Measurements from ENCODE around the gene LRMDA.

Gene LRMDA

DNA sequence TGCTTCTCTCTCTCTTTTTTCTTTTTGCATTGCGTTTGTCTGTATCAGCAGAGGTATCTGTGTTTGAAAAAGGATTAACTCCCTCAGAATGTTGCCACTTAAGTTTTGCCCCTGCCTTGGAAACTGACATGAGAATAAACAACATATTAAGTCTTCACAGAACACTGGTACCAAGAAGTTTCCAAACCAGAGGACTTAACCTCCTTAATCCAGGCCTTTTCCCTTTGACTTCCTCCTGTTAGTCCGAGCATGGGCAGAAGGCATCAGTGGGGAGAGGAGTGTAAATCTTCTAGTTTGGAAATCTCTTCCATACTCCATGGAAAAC lies 681.4 kb downstream of the LRMDA start:
- in situ Hi-C loops (cut with HindIII; ENCODE audit: low sequenced_read_pairs), result no loop called here
- TF ChIP-seq, protein P1, sequence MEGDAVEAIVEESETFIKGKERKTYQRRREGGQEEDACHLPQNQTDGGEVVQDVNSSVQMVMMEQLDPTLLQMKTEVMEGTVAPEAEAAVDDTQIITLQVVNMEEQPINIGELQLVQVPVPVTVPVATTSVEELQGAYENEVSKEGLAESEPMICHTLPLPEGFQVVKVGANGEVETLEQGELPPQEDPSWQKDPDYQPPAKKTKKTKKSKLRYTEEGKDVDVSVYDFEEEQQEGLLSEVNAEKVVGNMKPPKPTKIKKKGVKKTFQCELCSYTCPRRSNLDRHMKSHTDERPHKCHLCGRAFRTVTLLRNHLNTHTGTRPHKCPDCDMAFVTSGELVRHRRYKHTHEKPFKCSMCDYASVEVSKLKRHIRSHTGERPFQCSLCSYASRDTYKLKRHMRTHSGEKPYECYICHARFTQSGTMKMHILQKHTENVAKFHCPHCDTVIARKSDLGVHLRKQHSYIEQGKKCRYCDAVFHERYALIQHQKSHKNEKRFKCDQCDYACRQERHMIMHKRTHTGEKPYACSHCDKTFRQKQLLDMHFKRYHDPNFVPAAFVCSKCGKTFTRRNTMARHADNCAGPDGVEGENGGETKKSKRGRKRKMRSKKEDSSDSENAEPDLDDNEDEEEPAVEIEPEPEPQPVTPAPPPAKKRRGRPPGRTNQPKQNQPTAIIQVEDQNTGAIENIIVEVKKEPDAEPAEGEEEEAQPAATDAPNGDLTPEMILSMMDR (IDR thresholded peaks at IDR 0.05; ENCODE audit: low read depth, low read length, missing control alignments), result no peak
- H3K4me3 ChIP-seq (ENCODE audit: low read depth, low read length), result no peak overlapping the region
- DNase-seq (ENCODE audit: low read depth), result no peak

DNA sequence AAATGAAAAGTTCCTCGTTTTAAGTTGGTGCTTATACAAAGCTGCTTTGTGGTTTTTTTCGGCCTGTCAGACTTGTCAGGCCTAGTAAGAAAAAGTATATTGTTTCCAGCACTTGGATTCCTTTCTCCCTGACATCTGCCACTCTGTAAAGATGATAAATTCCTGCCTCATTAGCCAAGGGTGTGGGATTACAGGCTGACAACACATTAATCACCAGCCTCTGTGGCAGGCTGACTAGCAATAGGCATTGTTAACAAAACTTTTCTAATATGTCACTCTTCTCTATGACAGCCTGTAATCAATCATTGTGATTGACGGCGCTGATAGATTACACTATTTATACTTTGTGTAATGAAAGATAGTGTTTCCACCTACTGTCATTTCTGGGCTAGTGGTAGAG lies 682.5 kb downstream of the LRMDA start:
- no peak for DNase-seq (ENCODE audit: low read depth)
- H3K4me3 ChIP-seq (ENCODE audit: low read depth, low read length), result no peak overlapping the region
- in situ Hi-C loops (cut with HindIII; ENCODE audit: low sequenced_read_pairs), result no loop called here
- TF ChIP-seq, protein P1 (IDR thresholded peaks at IDR 0.05; ENCODE audit: low read depth, low read length, missing control alignments), result no peak

DNA sequence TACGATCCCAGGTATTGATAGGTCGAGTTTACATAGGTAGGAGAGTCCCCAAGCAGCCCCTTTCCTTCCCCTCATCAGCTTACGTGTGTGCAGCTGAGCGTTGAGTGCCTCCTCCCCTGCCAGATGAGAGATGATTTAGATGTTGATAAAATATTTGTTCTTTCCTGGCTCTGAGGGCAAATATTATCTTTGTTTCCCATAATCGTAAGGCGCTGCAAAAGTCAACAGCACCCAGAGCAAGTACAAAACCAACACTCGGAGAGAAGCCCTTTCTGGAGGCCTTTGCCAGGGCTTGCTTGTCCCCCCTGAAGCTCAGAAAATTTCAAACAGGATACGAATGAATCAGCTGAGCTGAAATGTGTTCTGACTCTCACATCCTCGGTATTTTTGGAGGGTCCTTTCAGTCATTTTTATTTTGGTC lies 683.2 kb downstream of the LRMDA start:
- in situ Hi-C loops (cut with HindIII; ENCODE audit: low sequenced_read_pairs), result no loop called here
- TF ChIP-seq, protein P1 (IDR thresholded peaks at IDR 0.05; ENCODE audit: low read depth, low read length, missing control alignments), result no peak
- H3K4me3 ChIP-seq (ENCODE audit: low read depth, low read length), result no peak overlapping the region
- DNase-seq (ENCODE audit: low read depth), result no peak

DNA sequence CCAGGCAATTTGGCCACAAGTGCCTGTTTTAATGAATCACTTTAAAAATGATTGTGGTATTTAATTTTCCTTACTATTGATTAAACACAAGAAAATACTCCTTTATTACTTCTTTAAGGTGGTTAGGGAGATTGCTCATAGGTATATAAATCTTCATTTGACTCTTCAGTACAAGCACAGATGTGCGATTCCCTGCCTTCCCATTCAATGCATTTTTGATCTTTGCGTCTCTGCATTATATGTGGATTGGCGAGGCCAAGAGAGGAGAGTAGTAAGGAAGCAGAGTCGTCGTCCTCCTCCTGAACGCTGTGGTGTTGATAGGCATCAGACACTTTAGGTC lies 683.7 kb downstream of the LRMDA start:
- H3K4me3 ChIP-seq (ENCODE audit: low read depth, low read length), result no peak overlapping the region
- no peak for DNase-seq (ENCODE audit: low read depth)
- in situ Hi-C loops (cut with HindIII; ENCODE audit: low sequenced_read_pairs), result no loop called here
- TF ChIP-seq, protein P1 (IDR thresholded peaks at IDR 0.05; ENCODE audit: low read depth, low read length, missing control alignments), result no peak

DNA sequence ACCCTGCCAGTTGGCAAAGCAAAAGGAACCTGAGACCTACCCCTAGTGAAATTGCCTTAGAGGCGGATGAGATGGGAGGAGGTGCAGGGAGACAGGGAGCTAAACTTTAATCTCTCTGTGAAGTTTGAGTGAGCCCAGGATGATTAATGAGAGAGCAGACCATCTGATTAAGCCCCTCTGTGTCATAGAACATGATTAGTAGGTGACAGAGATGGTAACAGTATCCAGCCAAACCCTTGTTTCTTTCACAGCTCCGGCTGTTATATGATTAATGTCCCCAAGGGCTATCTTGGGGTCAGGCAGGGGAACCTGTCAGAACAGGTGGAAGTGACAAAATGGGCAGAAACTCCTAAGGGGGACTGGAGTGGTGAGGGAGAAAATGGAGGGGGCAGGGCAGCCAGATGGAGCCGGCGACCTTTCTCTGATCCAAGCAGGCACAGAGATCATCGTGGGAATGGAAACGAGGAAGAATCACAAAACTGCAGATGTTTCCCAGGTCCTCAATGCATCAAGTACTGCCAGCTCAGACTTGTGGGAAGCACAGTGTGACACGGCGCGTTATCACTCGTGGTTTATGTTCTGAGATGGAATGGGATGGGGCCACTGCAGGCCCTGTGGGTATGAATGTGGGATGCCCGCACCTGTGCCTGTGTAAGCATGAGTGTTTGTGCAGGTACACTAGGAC lies 684.2 kb downstream of the LRMDA start:
- TF ChIP-seq, protein P1 (IDR thresholded peaks at IDR 0.05; ENCODE audit: low read depth, low read length, missing control alignments), result no peak
- H3K4me3 ChIP-seq (ENCODE audit: low read depth, low read length), result no peak overlapping the region
- no peak for DNase-seq (ENCODE audit: low read depth)
- in situ Hi-C loops (cut with HindIII; ENCODE audit: low sequenced_read_pairs), result no loop called here

DNA sequence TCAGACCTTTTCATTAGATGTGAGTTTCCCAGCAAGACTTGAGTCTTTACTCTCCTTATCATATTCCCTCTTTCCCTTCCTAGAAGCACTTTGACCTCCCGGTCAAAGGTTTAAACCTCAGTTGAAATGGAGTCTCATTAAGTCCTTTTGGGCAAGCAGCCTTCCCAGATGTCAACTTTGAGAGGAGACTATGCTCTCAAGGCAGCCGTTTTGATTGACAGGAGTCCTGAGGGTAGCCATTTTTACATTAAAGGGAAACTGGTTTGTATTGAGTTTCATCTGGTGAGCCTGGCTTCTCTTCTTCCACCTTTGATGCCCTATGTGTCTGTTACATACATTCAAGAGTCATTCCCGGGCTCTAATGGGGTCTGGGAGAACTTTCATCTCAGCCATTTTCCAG lies 685.1 kb downstream of the LRMDA start:
- DNase-seq (ENCODE audit: low read depth), result no peak
- no peak overlapping the region for H3K4me3 ChIP-seq (ENCODE audit: low read depth, low read length)
- in situ Hi-C loops (cut with HindIII; ENCODE audit: low sequenced_read_pairs), result no loop called here
- TF ChIP-seq, protein P1 (IDR thresholded peaks at IDR 0.05; ENCODE audit: low read depth, low read length, missing control alignments), result no peak

DNA sequence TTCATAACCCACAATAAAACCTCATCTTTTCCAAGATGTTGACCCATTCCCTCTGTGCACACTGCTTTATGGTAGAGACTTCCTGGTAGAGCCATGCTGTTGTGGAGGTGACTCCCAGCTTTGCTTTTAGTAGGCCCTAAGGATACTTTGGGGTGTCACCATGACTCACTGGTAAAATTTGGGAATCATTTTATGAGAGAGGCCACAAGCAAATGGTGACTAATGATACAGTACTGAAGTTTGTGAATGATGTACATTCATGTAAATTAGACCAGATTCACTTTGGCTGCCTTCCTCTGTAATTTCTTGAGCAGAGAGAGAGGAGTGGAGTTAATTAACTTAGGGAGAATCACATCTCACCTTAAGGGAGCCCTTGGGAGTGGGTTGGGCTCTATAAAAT lies 686.5 kb downstream of the LRMDA start:
- H3K4me3 ChIP-seq (ENCODE audit: low read depth, low read length), result no peak overlapping the region
- in situ Hi-C loops (cut with HindIII; ENCODE audit: low sequenced_read_pairs), result no loop called here
- TF ChIP-seq, protein P1 (IDR thresholded peaks at IDR 0.05; ENCODE audit: low read depth, low read length, missing control alignments), result no peak
- no peak for DNase-seq (ENCODE audit: low read depth)

All from astrocyte of the cerebellum (primary cell).